Gastrocnemius medialis (tissue), 4 donors: ENCODE results near the gene PROS1.

ENCODE experiments used
- CTCF ChIP-seq, 5 experiments: fragments of 450-650 bp in 3 of 5; fragments of 200-600 bp in 2 of 5; sonication (generic) in 2 of 5; IDR thresholded peaks in 4 of 5; conservative IDR thresholded peaks in 1 of 5; 1 replicate in 4 of 5; 2 replicates in 1 of 5; pipeline ENCODE4 v1.5.1; 2016 to 2019; ENCODE audit warnings: antibody characterized with exemption in 5 of 5, mild to moderate bottlenecking in 3 of 5, moderate library complexity in 3 of 5
- POLR2A ChIP-seq, 2 donors: fragments of 450-650 bp; IDR thresholded peaks; one replicate each; pipeline ENCODE4 v1.6.1; 2017; ENCODE audit warnings: antibody characterized with exemption in 2 of 2, mild to moderate bottlenecking in 2 of 2, moderate library complexity in 2 of 2

DNA sequence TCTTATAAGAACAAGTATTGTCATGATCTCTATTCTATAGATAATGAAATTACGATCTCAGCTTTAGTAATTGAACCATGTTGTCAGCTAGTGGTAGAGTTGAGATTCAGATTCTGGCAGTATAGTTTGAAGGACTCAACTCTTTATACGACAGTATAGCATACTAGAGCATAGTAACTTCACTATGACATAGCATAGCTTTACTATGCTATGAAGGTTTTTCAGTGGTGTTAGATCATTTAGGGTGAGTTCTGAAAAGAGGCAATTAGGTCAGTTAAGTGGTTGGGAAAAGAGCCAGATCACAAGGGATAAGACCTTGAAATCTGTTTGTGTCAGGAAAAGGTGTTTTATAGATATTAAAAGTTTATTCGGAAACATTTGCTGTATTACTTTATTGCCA is 46.6 kb upstream of the PROS1 start:
- TF ChIP-seq CTCF (IDR thresholded peaks at IDR 0.05 in 4 of 5, conservative IDR thresholded peaks at IDR 0.05 in 1 of 5) (no peak), POLR2A (IDR thresholded peaks at IDR 0.05) (no peak)
